Inflammatory macrophage treated with lipopolysaccharide for 4 hours (primary cell): ENCODE data around the gene KIF26B.

ENCODE experiments used
- DNase-seq: peaks from one replicate; pipeline ENCODE4 v3.0.0-alpha.2; 2020

The KIF26B gene

GRCh38 chr1:245211035-245211749 is 56.4 kb downstream of the KIF26B start:
- DNase-seq = no peak

- no peak for DNase-seq
Measured at GRCh38 chr1:245211761-245212160, 57.0 kb downstream of the KIF26B start.

GRCh38 chr1:245212221-245212710 is 57.5 kb downstream of the KIF26B start:
- DNase-seq = no peak

- no peak for DNase-seq
Measured at GRCh38 chr1:245213066-245213831, 58.5 kb downstream of the KIF26B start.

GRCh38 chr1:245215071-245215470 is 60.3 kb downstream of the KIF26B start:
- DNase-seq = no peak

- DNase-seq = no peak
Measured at GRCh38 chr1:245216366-245217115, 61.8 kb downstream of the KIF26B start.

GRCh38 chr1:245217853-245218608 is 63.2 kb downstream of the KIF26B start:
- no peak for DNase-seq

- DNase-seq = no peak
Measured at GRCh38 chr1:245220381-245220985, 65.7 kb downstream of the KIF26B start.

GRCh38 chr1:245221805-245222204 is 67.0 kb downstream of the KIF26B start:
- no peak for DNase-seq

GRCh38 chr1:245222931-245223595 is 68.3 kb downstream of the KIF26B start:
- DNase-seq = no peak

GRCh38 chr1:245225322-245226202 is 70.8 kb downstream of the KIF26B start:
- DNase-seq = no peak

GRCh38 chr1:245226203-245226499 is 71.4 kb downstream of the KIF26B start:
- DNase-seq = no peak

GRCh38 chr1:245229051-245229450 is 74.3 kb downstream of the KIF26B start:
- no peak for DNase-seq

GRCh38 chr1:245232931-245233330 is 78.1 kb downstream of the KIF26B start:
- no peak for DNase-seq

- DNase-seq = no peak
Measured at GRCh38 chr1:245234217-245235081, 79.7 kb downstream of the KIF26B start.

- no peak for DNase-seq
Measured at GRCh38 chr1:245235156-245235555, 80.4 kb downstream of the KIF26B start.

- DNase-seq = no peak
Measured at GRCh38 chr1:245240648-245241165, 85.9 kb downstream of the KIF26B start.

- no peak for DNase-seq
Measured at GRCh38 chr1:245241526-245242130, 86.8 kb downstream of the KIF26B start.

GRCh38 chr1:245242989-245243388 is 88.2 kb downstream of the KIF26B start:
- DNase-seq = no peak
